Measurements from ENCODE around the gene TIGD2. TPM values are rescaled to one million over a fixed set of nuclear protein-coding genes. Genes with fewer than 3 reads are reported as not detected.

Gene TIGD2
- total and polyA plus RNA-seq, 9 of the 15 experiments (the other 6 are each of a cell fraction or from before 2014, with no cell fraction given) = 3.6 to 15.0 (median 9.8) TPM

GRCh38 chr4:89162987-89163386, 51.7 kb downstream of the TIGD2 start:
- H3K36me3 ChIP-seq (ENCODE audit: control insufficient read depth, insufficient read depth, low read length) = no peaks in the 10 kb centered on the region
- no peak overlapping the region for H3K9ac ChIP-seq (ENCODE audit: insufficient read depth in 1 of 2, low read depth in 2 of 2, low read length in 2 of 2)
- no peak overlapping the region for H3K4me3 ChIP-seq
- FAIRE-seq (no peak), DNase-seq (ENCODE audit: extremely low read depth in 1 of 4, low spot score in 3 of 4) (no peak), ATAC-seq (no peak)
- TF ChIP-seq TCFL5 (CRISPR knock-in tag; conservative IDR thresholded peaks at IDR 0.05) (no peak), ZNF143 (CRISPR knock-in tag; IDR thresholded peaks at IDR 0.05) (no peak), THRB (CRISPR knock-in tag; conservative IDR thresholded peaks at IDR 0.05) (no peak), CLOCK (CRISPR knock-in tag; IDR thresholded peaks at IDR 0.05; ENCODE audit: borderline replicate concordance) (no peak), TCF7 (IDR thresholded peaks at IDR 0.05; ENCODE audit: borderline replicate concordance) (no peak), CBFB (CRISPR knock-in tag; IDR thresholded peaks at IDR 0.05) (no peak), ZBED1 (IDR thresholded peaks at IDR 0.05) (no peak), CBX3 (IDR thresholded peaks at IDR 0.05; ENCODE audit: borderline replicate concordance in 1 of 2, low read length in 2 of 2) (no peak), ELF1 (tag; IDR thresholded peaks at IDR 0.05) (no peak), MED1 (CRISPR knock-in tag; IDR thresholded peaks at IDR 0.05; ENCODE audit: borderline replicate concordance) (no peak), RBM17 (IDR thresholded peaks at IDR 0.05; ENCODE audit: borderline replicate concordance, low read depth, low read length) (no peak), PHB (CRISPR knock-in tag; IDR thresholded peaks at IDR 0.05) (no peak)
- POLR2A ChIA-PET = interaction anchor here (0.9 kb wide), 1 partner anchor 85 kb away, joined by 3 read pairs; no protein-coding TSS in a partner anchor
- H3K4me1 ChIP-seq (replicated peaks in 1 of 2; ENCODE audit: control insufficient read depth in 2 of 2, insufficient read depth in 2 of 2, low read length in 2 of 2) = no peaks in the 10 kb centered on the region
- no peaks in the 10 kb centered on the region for H4K20me1 ChIP-seq (replicated peaks; ENCODE audit: control insufficient read depth, insufficient read depth, low read length)
- no peak overlapping the region for H3K27ac ChIP-seq (ENCODE audit: extremely low read depth, low read depth, low read length)
- in situ Hi-C loops (cut with MboI) = no loop called here
- no peaks in the 10 kb centered on the region for H3K9me3 ChIP-seq (replicated peaks; ENCODE audit: control insufficient read depth, insufficient read depth, low read depth, low read length)
- H3K4me2 ChIP-seq (ENCODE audit: insufficient read depth, low read length) = no peak overlapping the region
- CTCF ChIA-PET (ENCODE audit: low intra/inter-chr PET ratio) = no interaction called here
- H3K27me3 ChIP-seq (ENCODE audit: control insufficient read depth in 2 of 2, insufficient read depth in 2 of 2, low read length in 2 of 2) = no peaks in the 10 kb centered on the region
- BruUV-seq (replicated peaks) = no TSS peak
- 0% methylated on average over 4 of the region's 4 CpGs for WGBS (ENCODE audit: insufficient coverage, low coverage, missing lambda C conversion rate)
- no peak overlapping the region for H2AFZ ChIP-seq (ENCODE audit: low read depth, low read length)
- no peaks in the 10 kb centered on the region for H3K79me2 ChIP-seq (ENCODE audit: control insufficient read depth, insufficient read depth, low read length)
- H3K9me1 ChIP-seq (ENCODE audit: control insufficient read depth, insufficient read depth, low read length) = no peaks in the 10 kb centered on the region
- intact Hi-C loops (cut with micrococcal nuclease) = loop anchor here (10.0 kb wide), 1 partner anchor 1132 kb away; no protein-coding TSS in a partner anchor
